GM12875 (cell line): ENCODE results near the gene AWAT1.

ENCODE experiments used
- H3K4me3 ChIP-seq: one replicate; pipeline ENCODE4 v1.5.1; 2011; ENCODE audit warnings: low read depth, low read length, control low read depth
- TF ChIP-seq, protein P1 (sequence below): IDR thresholded peaks from 2 replicates; pipeline ENCODE4 v1.5.1; 2011; ENCODE audit warnings: low read depth, mild to moderate bottlenecking, control low read depth, inconsistent platforms, low read length, moderate library complexity, borderline replicate concordance; ENCODE audit not compliant: insufficient read depth

AWAT1 gene

DNA sequence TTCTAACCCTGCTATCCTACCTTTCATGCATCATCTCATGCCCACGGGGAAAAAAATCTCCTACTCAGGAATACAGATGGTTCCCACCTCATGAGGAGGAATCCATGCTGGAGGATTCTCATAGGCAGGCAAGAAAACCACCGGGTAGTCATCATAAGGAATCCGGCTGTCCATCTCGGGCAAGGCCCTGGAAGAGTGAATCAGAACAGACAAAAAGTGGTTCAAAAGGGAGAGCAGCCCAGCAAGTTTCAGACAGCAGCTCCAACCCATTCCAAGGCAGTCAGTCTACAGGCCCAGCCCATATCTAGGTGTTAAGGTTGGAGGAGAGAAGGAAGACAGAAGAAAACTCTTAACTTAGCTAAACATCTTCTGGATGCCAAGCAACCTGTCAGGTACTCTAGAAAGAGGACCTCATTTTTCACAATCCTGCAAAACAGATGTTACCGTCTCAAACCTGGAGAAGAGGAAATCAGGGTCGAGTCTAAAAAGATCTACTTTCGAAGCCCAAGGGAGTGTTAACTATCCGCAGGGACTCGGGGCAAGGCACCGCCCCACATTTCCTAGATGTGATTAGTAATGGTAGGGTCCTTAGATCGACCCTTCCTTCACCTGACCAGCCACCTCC is 54.8 kb downstream of the AWAT1 start:
- H3K4me3 ChIP-seq: peak overlapping the region; percentile 55
- TF ChIP-seq, protein P1, sequence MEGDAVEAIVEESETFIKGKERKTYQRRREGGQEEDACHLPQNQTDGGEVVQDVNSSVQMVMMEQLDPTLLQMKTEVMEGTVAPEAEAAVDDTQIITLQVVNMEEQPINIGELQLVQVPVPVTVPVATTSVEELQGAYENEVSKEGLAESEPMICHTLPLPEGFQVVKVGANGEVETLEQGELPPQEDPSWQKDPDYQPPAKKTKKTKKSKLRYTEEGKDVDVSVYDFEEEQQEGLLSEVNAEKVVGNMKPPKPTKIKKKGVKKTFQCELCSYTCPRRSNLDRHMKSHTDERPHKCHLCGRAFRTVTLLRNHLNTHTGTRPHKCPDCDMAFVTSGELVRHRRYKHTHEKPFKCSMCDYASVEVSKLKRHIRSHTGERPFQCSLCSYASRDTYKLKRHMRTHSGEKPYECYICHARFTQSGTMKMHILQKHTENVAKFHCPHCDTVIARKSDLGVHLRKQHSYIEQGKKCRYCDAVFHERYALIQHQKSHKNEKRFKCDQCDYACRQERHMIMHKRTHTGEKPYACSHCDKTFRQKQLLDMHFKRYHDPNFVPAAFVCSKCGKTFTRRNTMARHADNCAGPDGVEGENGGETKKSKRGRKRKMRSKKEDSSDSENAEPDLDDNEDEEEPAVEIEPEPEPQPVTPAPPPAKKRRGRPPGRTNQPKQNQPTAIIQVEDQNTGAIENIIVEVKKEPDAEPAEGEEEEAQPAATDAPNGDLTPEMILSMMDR: no peak
